ENCODE measurements around the gene CCDC85C.

Gene CCDC85C

GRCh38 chr14:99590746-99591555, 13.1 kb downstream of the CCDC85C start:
- DNase-seq: peak in 4 of 56 donors; percentile 20 to 53 (median 40)

- no peak for DNase-seq
These were observed 14.1 kb downstream of the CCDC85C start for GRCh38 chr14:99589651-99590530.

DNA sequence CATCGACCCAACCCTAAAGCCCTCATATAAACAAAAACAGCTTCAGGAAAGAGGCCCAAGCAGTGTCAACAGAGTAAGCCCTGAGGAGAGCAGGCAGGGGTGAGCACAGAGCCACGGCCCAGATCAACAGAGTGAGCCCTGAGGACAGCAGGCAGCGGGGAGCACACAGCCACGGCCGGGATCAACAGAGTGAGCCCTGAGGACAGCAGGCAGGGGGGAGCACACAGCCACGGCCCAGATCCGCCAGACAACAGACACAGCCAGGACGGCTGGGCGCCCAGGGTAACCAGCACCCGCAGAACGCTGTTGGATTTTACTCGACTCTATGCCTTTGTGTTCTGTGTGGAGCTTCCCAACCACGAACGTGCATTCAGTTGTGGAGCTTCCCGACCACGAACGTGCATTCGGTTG, 15.0 kb downstream of the CCDC85C start:
- peak in 1 of 56 donors; percentile 15 for DNase-seq

- no peak for DNase-seq
These were observed 16.3 kb downstream of the CCDC85C start for GRCh38 chr14:99587460-99588278.

- DNase-seq: no peak
These were observed 17.1 kb downstream of the CCDC85C start for GRCh38 chr14:99586761-99587459.

DNA sequence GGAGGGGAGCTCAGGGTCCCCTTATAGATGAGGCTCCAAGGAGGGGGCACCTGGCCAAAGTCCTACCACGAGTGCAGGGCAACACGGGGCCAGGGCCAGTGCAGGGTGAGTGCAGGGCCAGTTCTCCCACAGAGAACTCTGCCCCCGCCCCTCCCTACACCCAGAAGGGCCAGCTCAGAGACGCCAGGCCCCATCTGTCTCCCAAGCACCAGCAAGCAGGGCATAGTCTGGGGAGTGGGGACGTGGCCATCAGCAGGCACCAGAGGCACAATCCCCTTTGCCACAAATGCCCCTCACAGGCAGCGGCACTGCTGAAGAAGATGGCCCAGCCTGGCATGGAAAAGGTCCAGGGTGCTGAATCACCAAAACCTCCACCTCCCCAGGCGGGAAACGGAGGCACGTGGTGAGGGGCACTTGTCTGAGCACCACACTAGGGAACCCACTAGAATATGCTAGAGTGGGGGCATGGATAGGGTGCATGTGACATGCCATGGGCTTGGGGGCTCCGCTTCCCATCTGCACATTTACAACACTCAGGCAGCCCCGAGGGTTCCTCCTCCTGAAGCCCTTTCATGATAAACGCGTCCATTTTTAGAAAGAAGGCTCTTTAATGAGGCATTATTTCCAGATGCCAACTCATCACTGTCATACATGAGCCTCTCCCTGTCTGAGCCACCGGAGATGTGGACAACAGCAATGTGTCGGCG, 17.8 kb downstream of the CCDC85C start:
- DNase-seq: no peak

DNA sequence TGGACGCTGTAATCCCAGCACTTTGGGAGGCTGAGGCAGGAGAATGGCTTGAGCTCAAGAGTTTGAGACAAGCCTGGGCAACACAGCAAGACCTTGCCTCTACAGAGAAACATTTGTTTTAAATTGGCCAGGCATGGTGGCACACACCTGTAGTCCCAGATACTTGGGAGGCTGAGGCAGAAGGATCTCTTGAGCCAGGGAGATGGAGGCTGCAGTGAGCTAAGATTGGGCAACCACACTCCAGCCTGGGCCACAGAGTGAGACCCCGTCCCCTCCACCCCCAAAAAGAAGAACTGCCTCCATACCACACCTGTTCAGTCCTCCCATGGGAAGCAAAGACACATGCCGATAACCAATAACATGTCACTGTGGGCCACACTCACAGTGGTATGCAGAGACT, 19.2 kb downstream of the CCDC85C start:
- DNase-seq: no peak

DNA sequence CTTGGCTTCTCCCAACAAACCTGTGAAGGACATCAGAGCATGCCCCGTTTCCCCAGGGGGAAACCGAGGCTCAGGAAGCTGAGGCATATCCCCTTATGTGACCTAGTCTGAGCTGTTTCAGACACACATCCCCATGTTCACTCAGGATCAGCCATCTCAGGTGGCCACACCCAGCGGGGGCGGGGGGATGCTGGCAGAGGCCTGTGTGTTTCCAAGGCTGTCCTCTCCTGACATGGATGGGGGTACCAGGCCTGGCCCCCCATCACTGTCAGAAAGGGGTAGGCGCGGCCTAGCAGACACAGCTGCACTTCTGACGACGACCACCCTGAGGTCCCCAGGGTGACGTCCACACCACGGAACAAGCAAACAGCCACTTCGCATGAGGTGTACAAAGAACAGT, 22.1 kb downstream of the CCDC85C start:
- no peak for DNase-seq

GRCh38 chr14:99581374-99581773, 22.6 kb downstream of the CCDC85C start:
- peak in 24 of 56 donors; percentile 18 to 75 (median 49) for DNase-seq

GRCh38 chr14:99579903-99580571, 24.0 kb downstream of the CCDC85C start:
- DNase-seq: no peak

DNA sequence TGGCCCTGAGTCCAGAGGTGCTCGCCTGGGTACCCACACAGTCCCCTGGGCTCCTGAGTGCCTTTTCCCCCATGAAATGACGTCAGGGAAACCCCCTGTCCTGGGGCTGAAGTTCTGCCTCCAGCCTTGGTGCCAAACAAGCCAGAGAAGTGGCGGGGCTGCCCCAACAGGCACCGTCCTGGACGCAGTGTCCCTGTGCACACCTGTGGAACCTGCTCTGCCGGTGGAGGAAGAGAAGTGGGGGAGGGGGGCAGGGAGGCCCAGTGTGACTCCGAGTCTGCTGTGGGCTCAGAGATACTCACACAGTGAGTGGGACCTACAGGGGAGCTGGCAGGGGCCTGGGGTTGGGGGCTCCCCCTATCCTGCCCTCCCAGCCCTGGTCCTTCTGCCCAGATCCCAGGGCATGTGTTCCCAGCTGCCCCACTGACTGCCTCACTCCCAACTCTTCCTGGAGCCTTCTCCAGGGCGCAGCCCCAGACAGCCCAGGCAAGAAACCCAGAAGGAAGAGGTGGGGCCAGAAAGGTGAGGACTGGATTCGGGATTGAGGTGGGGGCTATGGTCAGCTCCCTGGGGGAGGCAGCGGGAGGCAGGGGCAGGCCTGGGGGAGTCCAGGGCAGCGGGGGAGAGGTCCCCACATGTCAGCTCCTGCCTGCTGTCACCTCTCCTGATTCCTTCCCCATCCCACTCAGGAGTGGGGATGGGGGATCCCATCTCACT, 24.7 kb downstream of the CCDC85C start:
- DNase-seq: no peak

DNA sequence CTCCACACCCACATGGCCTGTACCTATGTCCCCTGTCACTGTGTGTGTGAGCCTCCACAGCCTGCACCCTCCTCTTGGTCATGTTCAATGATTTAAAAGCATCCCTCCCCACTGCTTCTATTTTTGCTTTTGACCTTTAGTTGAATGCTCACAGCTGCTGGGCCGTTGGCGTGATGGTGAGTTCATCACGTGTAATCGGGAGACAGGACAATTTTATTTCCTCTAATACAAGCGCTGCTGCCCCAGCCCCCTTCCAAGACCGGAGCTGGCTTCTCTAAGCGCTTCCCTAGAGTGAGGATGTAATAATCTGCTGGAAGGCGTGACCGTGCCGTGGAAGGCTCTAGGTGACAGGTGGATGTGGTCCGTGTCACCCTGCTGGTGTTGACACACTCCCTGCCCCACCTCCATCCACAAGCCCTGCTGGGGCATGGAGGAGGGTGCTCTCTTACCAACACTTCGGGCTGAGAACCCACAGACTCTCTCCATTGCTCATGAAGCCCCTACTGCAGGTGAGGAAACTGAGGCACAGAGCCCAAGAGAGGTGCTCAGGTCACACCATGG, 25.4 kb downstream of the CCDC85C start:
- no peak for DNase-seq

- DNase-seq: no peak
These were observed 27.0 kb downstream of the CCDC85C start for GRCh38 chr14:99576761-99577705.

- DNase-seq: no peak
These were observed 27.7 kb downstream of the CCDC85C start for GRCh38 chr14:99576304-99576703.

- DNase-seq: no peak
These were observed 28.7 kb downstream of the CCDC85C start for GRCh38 chr14:99575043-99576023.
